MV-4-11 (cell line): ENCODE results near the gene KLK10.

Experiments used
- DNase-seq: peaks from one replicate; lab custom pipeline; 2025; lab: John Stamatoyannopoulos, UW

Gene KLK10, protein sequence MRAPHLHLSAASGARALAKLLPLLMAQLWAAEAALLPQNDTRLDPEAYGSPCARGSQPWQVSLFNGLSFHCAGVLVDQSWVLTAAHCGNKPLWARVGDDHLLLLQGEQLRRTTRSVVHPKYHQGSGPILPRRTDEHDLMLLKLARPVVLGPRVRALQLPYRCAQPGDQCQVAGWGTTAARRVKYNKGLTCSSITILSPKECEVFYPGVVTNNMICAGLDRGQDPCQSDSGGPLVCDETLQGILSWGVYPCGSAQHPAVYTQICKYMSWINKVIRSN

DNA sequence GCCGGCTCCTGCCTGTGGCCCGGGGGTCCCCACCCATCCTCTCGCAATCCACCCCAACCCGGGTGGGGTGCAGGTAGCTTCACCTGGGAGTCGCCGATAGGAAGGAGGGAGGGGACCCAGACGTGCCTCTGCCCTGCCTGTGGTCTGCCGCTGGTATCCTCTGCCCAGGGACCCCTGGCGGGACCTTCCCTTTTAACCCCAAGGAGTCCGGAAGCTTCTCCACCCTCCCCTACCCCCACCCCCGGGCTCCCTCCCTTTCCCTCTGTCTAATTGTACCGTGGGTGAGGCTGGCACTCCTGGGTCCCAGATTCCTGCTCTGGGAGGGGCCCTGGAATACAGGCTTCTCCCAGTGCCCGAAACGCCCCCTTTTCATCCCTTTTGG, at the start of gene KLK10:
Gene KLK10 (minus strand): TSS at position 166 of the 382 bp plus-strand sequence. CDS start 579 bp downstream, outside the sequence.
- DNase-seq, result no peak

DNA sequence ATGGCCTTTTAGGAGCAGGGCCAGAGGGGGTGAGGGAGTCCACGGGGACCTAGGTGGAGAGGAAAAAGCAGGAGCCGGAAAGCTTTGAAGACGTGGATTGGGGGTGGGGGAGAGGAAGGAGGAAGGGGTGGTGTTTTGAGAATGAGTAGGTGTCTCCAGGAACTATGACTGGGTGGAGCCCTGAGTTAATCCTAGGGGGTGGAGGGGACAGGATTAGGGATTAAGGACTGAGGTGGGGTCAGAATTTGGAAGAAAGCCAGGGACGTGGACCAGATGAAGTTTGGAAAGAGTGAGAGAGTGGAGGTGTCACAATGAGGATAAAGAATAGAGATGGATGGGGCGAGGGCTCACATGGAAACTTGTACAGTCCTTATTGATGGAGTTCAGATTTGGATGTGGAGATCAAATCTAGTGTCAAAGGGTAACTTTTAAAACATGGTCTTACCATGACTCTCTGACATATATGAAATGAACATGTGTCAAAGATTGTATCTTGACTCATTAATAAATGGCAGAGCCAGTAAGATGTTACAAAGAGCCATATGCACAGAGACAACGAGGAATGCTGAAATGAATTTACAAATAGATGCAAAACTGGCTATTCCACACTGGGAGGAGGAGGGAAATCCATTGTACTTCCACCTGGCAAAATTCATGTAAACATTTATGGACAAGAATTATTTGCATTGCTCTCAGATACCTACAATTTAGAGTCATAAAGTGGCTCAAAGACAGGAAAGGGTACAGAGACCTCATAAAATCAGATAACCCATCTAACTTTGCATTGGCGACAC, 47.1 kb upstream of the KLK10 start:
- DNase-seq, result no peak

DNA sequence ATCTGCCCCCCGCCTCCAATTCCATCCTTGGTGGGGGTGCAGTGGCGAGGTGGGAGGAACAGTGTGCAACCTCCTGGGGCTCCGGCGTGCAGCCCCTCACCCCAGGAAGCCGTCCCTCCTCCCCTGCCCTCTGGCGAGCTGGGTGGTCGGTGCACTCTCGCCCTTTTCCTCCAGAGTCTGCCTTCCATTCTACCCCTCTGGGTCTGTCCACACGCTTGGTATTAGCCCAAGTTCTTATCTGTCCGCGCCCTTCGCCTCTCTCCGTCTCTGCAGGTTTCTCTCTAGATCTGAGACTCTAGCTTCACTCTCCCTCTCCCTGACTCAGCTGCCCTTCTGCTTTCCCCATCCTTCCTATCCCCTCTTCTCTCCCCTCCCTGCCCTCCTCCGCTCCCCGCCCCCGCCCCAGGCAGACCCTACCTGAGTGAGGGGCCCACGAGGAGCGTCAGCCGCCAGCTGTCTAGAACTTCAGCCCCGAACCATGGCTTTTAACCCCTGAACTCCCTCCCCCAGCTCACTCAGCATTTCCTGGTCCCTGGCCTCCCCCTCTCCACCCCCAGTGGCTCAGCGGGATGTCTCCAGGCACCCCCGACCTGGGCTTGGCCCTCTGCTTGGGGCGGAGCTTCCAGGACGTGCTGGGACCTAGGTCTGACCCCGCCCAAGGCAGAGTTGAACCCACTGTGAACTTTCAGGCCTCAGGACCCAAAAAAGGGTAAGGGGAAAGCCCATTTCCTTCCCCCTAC, 45.9 kb upstream of the KLK10 start:
- DNase-seq, result no peak

DNA sequence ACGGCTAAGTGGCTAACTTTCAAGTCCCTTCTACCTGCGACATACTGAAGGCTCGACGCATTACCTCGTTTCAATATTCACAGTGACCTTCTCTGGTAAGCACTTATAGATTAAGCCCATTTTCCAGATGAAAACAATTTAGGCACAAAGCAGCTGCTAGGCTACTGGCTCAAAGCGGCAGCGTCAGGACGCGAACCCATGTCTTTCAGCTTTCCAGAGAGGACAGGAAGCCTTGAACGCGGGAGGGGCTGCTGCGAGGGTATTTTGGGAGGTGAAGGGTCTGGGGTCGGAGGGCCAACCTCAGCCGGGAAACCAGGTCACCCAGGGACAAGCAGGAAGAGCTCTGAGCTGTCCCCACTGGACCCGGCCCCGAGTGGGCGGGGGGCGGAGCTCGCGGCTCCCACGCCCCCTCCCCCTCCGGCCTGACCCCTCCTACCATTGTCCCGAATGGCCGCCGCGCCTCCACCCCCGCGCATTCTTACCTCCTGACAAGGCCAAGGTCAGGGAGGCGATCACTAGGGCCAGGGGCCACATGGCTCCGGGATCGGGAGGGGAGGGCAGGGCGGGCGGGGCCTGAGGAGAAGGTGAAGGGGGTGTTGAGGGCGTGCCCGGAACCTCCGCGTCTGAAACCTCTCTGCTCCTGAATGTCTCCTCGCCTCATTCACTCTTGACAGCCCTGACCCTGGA, 45.2 kb upstream of the KLK10 start, which contains the start of gene KLK13:
Gene KLK13 (minus strand): TSS at position 559 of the 687 bp plus-strand sequence. CDS start 25 bp downstream, at position 534.
- DNase-seq, result no peak

DNA sequence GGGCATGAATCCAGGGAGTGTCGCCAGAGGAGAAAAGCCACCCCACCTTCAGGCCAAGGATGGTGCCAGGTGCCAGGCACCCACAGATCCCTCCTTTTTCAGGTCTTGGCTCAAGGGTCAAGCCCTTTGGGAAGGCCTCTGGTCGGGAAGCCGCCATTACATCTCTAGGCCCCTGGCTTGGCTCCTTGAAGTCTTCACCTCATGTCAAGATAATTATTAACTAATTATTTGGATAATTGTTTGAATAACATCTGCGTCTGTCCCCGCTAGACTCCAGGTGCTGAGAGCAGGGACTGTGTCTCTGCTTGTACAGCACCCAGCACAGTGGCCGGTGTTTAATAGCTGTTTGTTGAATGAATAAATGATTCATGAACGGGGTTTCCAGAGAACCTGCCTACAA, 44.2 kb upstream of the KLK10 start:
- no peak for DNase-seq

DNA sequence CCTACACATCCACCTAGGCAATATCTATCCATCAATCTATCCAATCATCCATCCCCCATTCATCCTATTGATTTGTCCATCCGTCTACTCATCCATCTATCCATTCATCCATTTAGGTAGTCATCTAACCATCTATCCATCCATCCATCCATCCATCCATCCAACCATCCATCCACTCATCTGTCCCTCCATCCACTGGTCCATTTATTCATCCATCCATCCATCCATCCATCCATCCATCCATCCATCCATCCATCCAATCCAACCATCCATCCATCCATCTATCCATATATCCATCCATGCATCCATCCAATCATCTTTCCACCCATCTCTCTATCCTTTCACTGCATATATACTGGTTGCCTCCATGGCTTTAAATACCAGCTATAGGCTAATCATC, 41.5 kb upstream of the KLK10 start:
- DNase-seq, result no peak

DNA sequence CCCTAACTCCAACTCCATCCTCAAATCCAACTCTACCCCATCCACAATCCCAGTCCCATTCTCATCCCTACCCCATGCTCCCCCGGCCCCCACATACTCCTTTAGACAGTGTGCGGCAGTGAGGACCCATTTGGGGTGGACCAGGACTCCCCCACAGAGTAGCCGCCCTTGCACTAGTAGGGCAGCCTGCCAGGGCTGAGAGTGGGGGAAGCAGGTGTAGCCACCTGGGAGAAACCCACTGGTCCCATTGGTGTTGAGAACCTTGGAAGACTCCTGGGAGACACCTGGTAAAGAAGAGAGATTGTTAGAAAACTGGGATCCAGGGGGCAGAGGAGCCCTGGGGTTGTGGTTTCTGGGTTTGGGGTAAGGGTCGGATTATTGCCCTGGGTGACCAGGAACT, 40.8 kb upstream of the KLK10 start:
- DNase-seq, result no peak

DNA sequence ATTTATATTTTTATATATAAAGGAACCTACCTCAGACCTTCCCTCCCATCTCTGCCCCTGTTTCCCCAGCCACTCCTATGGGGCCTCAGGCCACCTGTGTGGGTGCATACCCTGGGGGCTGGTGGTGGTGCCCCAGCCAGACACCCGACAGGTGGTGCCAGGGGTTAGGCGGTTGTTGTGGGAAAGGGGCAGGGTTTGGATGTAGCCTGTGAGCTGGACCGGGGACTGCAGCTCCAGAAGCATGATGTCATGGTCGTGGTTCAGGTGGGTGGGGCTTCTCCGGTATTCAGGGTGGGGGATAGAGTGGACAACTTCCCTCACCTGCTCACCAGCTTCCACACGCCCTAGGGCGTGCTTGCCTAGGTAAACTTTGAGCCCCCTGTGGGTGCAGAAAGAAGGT, 40.2 kb upstream of the KLK10 start:
- DNase-seq, result no peak

DNA sequence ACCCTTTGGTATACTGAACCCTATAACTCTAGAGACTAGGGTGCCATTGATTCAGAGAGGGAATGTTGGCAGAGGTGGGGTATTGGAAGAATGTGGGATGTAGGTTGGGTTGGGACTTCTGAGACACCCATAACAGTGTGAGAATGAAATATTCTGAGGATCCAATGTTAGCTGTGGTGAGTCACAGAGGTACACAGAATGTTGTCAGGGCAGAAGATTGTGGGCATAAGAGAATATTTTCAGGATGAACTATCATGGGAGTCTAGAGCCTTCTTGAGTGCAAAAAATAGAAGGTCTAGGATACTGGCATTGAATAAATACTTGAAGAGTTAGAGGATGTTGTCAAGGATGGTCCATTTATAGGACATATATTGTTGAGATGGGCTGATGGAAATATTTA, 36.4 kb upstream of the KLK10 start:
- no peak for DNase-seq

DNA sequence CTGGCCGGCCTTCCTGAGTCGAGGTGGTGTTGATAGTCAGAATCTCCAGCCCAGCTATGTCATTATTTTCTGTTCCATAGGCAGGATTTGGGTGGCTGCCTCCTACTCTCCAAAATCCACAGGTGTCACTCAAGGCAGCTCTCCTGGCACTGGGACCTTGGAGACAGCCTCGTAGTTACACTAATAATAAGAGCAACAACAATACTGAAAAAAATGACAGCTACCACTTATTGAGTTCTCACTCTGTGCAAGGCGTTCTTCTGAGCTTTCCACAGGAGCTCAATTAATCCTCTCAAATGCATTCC, 27.5 kb upstream of the KLK10 start:
- DNase-seq, result no peak

DNA sequence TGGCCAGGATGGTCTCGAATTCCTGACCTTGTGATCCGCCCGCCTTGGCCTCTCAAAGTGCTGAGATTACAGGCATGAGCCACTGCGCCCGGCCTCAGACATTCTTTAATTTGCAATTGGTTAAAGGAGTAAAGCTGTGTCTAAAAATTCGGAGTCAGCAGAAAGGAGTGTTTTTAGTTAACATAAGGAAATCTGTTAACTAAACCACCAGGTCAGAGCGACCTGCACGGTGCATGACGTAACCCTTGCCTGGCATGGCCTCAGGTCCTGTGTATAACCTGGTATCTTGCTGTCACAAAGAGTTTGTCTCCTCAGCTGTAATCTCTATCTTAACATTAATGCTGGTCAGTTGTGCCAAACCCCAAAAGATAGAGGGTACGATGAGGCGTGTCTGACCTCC, 24.8 kb upstream of the KLK10 start:
- DNase-seq, result no peak

DNA sequence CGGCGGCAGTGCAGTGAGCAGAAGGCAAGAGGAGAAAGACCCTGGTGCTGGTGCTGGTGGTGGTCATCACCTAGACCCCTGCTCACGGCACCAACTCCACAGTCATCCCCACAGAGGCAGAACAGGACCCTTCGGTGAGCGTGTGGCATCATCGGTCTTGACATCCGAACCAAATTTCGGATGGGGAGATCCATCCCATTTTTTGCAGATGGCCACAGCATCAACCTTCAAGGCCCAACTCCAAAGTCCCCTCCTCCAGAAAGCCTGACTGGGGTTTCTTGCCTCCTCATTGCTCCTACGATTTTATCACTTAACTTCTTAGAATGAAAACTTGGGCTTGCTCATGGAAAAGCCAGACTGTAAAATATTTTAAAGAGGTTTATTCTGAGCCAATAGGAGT, 24.0 kb upstream of the KLK10 start:
- DNase-seq, result no peak

DNA sequence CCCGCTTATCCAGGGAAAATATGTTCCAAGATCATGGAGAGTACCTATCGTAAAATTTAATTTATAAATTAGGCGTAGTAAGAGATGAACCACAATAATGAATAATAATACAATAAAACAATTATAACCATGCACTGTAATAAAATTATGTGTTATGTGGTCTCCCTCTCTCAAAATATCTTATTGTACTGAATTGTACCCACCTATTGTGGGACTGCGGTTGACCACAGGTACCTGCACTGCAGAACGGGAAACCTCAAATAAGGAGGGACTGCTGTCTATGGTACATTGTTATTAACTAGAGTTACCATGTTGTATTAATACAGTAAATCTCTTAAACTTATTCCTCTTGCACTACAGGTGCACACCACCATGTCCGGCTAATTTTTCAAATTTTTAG, 20.6 kb upstream of the KLK10 start:
- no peak for DNase-seq

DNA sequence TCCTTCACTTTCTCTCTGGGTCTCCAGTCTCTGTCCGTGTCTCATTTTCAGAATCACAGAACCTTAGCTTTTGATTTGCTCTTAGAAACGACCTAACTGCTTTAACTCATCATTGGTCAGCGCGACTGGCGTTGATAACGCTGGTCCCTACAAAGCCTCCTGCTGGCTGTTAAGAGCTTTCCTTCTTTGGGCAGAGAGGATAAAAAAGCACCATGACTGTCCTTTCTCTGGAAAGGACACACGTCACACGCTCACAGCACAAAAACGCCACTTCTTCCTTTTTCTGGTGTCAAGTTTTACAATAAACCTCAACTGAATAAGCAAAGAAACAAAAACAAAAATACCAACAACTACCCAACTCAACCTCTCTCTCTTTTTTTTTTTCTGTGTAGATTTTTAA, 17.0 kb upstream of the KLK10 start:
- no peak for DNase-seq

DNA sequence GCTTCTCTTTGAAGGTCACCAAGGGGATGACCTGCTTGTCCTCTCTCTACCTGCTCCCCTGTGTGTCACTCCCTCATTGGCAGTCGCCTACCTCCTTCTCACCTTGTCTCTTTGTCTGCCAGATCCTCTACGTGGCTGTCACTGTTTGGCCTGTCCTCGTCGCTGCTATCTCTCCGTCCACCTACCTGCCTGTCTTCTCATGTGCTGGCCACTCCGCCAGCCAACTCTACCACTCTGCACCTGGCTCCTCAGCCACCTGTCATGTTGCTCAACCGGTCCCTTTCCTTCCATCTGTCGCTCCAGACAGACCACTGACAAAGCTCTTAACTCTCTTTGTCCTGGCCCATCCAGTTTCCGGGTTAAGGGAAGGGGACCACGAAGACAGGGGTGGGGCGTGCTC, 15.2 kb upstream of the KLK10 start, which contains the start of gene KLK12:
Gene KLK12 (minus strand): TSS at position 299 of the 400 bp plus-strand sequence. CDS start 381 bp downstream, outside the sequence.
- DNase-seq, result no peak

DNA sequence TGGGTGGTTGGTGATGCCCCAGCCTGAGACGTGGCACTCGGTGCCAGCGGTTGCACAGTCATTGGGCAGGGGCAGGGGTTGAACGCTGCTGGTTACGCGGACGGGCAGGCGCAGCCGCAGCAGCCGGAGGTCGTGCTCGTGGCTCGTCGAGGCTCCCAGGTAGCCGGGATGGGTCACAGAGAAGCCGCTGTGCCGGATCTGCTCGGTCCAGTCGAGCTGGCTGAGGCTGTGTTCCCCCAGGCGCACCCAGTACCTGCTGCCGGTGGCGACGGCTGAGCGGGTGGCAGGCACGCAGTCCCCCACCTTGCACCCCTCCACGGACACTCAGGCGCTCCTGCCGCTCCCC, 12.3 kb upstream of the KLK10 start:
- DNase-seq, result no peak

DNA sequence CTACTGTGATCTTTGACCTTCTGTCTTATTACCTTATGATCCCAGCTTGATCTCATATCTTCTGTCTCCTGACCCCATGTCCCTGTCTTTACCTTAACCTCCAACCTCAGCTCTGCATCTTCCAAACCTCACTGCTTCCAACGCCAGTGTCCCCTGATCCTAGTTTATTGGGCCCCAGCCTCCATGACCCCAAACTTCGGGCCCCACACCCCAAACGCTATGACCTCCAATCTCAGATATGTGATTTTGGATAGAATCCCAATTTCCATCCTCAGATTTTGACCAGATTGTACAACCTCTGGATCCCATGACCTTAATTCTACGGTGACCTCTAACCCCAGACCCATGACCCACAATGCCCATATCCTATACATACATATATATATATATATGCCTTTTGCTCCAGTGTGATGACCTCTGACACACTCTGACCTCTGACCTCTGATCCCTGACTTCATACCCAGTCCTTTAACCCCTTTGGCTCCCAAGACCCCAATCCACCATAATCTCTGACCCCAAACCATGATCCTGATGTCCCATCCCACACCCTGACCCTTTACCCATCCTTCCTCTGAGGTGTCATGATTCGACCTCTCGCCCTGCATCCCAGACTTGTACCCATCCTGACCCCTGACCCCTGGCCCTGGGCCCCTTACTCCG, 11.8 kb upstream of the KLK10 start:
- DNase-seq, result no peak

DNA sequence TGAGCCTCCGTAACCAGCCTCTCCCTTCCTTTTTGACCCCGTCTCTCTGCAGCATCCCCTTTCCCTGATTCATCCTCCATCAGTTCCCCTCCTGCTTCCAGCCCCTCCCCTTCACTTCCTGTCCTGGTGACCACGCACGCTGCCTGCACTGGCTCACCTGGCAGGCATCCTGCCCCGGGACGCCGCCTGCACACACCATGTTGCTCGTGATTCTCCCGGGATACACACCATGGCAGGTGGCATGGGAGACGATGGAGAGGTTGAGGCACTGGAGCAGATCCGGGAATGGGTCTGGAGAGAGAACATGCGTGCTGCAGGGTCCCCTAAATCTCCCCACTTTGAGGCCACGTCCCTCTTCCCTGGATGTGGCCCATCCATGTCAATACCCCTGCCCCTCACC, 11.1 kb upstream of the KLK10 start:
- DNase-seq, result no peak

DNA sequence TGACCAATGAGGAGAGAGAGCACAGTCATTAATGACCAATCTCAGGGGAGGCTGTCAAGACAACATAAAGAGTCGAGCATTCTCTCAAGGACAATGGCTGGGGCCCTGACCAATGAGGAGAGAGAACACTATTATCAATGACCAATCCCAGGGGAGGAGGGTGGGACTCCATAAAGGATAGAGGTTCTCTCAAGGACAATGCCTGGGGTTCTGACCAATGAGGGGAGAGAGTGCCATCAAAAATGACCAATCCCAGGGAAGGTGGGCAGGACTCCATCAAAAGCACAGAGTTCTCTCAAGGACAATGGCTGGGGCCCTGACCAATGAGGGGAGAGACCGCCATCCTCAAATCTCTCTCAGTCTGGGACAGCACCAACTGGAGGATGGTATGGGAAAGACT, 10.2 kb upstream of the KLK10 start:
- DNase-seq, result no peak

DNA sequence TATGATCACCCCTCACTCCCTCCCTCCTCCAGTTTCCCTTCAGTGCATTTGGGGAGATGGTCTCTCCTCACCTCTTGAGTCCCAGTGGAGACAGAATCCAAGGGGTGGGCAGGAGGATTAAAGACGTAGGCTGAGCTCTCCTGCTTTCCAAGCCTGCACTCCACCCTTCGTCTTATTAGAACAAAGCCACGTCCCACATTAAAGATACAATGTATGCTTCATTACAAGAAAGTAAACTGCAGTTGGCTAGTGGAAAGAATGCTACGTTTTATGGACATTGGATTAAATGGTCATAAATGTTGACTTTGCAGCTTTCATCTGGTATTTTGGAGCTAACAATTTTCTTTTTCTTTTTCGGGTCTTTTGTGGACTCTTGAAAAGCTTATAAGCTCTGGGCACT, 8.4 kb upstream of the KLK10 start:
- DNase-seq, result no peak

DNA sequence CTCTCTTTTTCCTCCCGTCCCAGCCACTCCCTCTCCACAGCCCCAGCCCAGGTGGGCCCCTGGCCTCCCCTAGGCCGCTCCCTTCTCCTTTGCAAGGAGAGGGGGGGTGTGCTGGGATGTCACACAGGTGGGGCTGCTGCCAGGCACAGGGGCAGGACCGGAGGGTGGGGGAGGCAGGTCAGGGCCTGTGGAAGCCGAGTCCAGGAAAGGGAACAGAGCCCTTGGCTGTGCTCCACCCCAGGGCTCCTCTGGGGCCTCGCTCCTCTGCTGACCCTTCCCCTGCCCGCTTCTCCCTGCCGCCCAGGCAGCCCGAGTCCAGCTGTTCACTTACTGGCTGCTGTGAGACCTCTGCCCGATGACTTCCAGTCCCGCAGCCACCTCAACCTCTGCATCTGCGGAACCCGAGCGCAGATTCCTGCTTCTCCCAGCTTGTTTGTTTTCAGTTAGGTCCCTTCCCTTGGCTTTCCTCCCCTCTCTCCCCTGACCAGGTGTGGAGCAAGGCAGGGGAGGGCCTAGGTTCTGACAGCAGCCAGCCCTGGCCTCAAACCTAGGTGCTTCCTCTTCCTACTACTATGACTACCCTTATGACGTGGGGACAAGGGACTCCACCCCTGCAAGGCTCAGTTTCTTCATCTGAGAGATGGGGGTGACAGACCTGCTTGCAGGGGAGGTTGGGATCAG, 7.8 kb upstream of the KLK10 start:
- no peak for DNase-seq

DNA sequence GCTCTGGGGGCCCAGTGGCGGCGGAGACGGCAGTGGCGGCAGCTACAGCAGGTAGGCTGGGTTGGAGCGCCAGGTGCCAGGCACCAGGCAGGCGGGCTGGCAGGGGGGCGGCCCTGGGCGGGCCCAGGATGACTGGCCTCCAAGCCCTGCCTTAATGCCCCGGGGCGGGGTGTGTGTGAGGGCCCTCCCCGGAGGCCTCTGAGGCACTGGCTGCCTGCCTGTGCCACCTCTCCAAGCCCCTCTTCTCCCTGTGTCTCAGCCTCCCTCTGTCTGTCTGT, 7.0 kb upstream of the KLK10 start, which contains the start of gene KLK11:
Gene KLK11 (minus strand): TSS at position 63 of the 278 bp plus-strand sequence. CDS start 985 bp downstream, outside the sequence.
- DNase-seq, result no peak
